A673 (cell line): ENCODE data around the gene SIK2. TPM values are rescaled to one million over a fixed set of nuclear protein-coding genes. Genes with fewer than 3 reads are reported as not detected.
A peak's percentile ranks its signal among the peaks of the same experiment; 100 is the strongest.

ENCODE experiments used
- BruUV-seq: library from RNA; stranded (reverse); fragments of 400-500 nt; replicated peaks from 2 replicates; lab custom pipeline; 2021; lab: Mats Ljungman, UMichigan
- CTCF ChIA-PET: fragments of 300-600 bp; sonication (Branson Sonifier 250); formaldehyde crosslinking; loops from one replicate; lab custom pipeline; 2022; ENCODE audit warnings: antibody characterized with exemption; lab: Charles Lee
- POLR2A ChIA-PET: fragments of 300-600 bp; sonication (Branson Sonifier 250); formaldehyde crosslinking; loops from one replicate; lab custom pipeline; 2022; ENCODE audit warnings: antibody characterized with exemption; ENCODE audit not compliant: low non-redundant PET; lab: Charles Lee
- DNase-seq: peaks from one replicate; pipeline ENCODE4 v3.0.0-alpha.2; 2015; ENCODE audit warnings: low spot score
- H3K27ac ChIP-seq: fragments of 200-600 bp; sonication (generic); 2 replicates; pipeline ENCODE4 v1.5.1; 2016; ENCODE audit warnings: mixed run types, low read depth, mild to moderate bottlenecking, mixed read lengths, antibody characterized with exemption, low read length; ENCODE audit not compliant: poor library complexity, severe bottlenecking
- H3K27me3 ChIP-seq: fragments of 200-600 bp; sonication (generic); replicated peaks from 2 replicates; pipeline ENCODE4 v1.6.1; 2017; ENCODE audit warnings: mixed run types, low read depth, mild to moderate bottlenecking, mixed read lengths, antibody characterized with exemption, low read length; ENCODE audit not compliant: insufficient read depth, poor library complexity
- H3K36me3 ChIP-seq: fragments of 200-600 bp; sonication (generic); 2 replicates; pipeline ENCODE4 v1.6.1; 2016; ENCODE audit warnings: mixed run types, mild to moderate bottlenecking, mixed read lengths, antibody characterized with exemption, low read length; ENCODE audit not compliant: insufficient read depth, poor library complexity, severe bottlenecking
- H3K4me1 ChIP-seq: fragments of 200-600 bp; sonication (generic); 2 replicates; pipeline ENCODE4 v1.6.1; 2017; ENCODE audit warnings: mixed run types, mild to moderate bottlenecking, mixed read lengths, antibody characterized with exemption, low read length; ENCODE audit not compliant: insufficient read depth, poor library complexity, severe bottlenecking
- H3K4me3 ChIP-seq: fragments of 200-600 bp; sonication (generic); 2 replicates; pipeline ENCODE4 v1.5.1; 2016; ENCODE audit warnings: low read depth, mixed run types, mild to moderate bottlenecking, mixed read lengths, low read length; ENCODE audit not compliant: poor library complexity, severe bottlenecking
- H3K9me3 ChIP-seq: fragments of 200-600 bp; sonication (generic); 2 replicates; pipeline ENCODE4 v1.6.1; 2016; ENCODE audit warnings: mixed run types, low read depth, mild to moderate bottlenecking, mixed read lengths, antibody characterized with exemption, low read length; ENCODE audit not compliant: poor library complexity, severe bottlenecking
- CTCF ChIP-seq: fragments of 300-800, 200-600 bp; sonication (generic); conservative IDR thresholded peaks from 2 replicates; pipeline ENCODE4 v1.5.1; 2017; ENCODE audit warnings: low read depth, mild to moderate bottlenecking, antibody characterized with exemption, low read length, moderate library complexity, mixed read lengths
- EZH2 ChIP-seq: fragments of 200-600 bp; sonication (generic); IDR thresholded peaks from 2 replicates; pipeline ENCODE4 v1.6.1; 2017; ENCODE audit warnings: borderline replicate concordance, low read depth, mild to moderate bottlenecking, mixed read lengths, antibody characterized with exemption, low read length; ENCODE audit not compliant: poor library complexity, severe bottlenecking
- intact Hi-C: fragments of 100-400 bp; cut with micrococcal nuclease; formaldehyde crosslinking; loops from one replicate; pipeline ENCODE4 v1.10.0; 2022; ENCODE audit not compliant: unreplicated experiment
- total RNA-seq: library from RNA; stranded (reverse); gene quantifications from 2 replicates; pipeline ENCODE4 v1.2.3, GENCODE V29; 2021

SIK2 gene
- total RNA-seq, 1 experiment from 2014 or later = 18.7 TPM

GRCh38 chr11:111733611-111734088 is 131.4 kb downstream of the SIK2 start:
- Histone ChIP-seq H3K27ac (no peak overlapping the region), H3K4me3 (no peak overlapping the region), H3K27me3 (no peaks in the 10 kb centered on the region), H3K36me3 (peaks cover 4% of the 10 kb centered on the region), H3K9me3 (no peaks in the 10 kb centered on the region), H3K4me1 (peaks cover 14% of the 10 kb centered on the region)
- TF ChIP-seq EZH2 = no peak
- TF ChIP-seq CTCF = no peak
- ChIA-PET CTCF (no interaction called here), POLR2A (interaction anchor here (0.7 kb wide), 1 partner anchor 35 kb away, joined by 3 read pairs; no protein-coding TSS in a partner anchor)
- DNase-seq = no peak
- BruUV-seq = no TSS peak
- intact Hi-C loops = no loop called here

- no TSS peak for BruUV-seq
- peaks cover 14% of the 10 kb centered on the region for H3K4me1 ChIP-seq
- ChIA-PET POLR2A (no interaction called here), CTCF (no interaction called here)
- no peaks in the 10 kb centered on the region for H3K27me3 ChIP-seq
- DNase-seq = no peak
- H3K27ac ChIP-seq = peak overlapping the region; percentile 64
- intact Hi-C loops = no loop called here
- H3K36me3 ChIP-seq = peaks cover 8% of the 10 kb centered on the region
- no peak for TF ChIP-seq CTCF
- no peak for TF ChIP-seq EZH2
- no peak overlapping the region for H3K4me3 ChIP-seq
- H3K9me3 ChIP-seq = no peaks in the 10 kb centered on the region
Measured at GRCh38 chr11:111734101-111734953, 132.1 kb downstream of the SIK2 start.

- Histone ChIP-seq H3K36me3 (peaks cover 8% of the 10 kb centered on the region), H3K9me3 (no peaks in the 10 kb centered on the region), H3K4me3 (no peak overlapping the region), H3K27me3 (no peaks in the 10 kb centered on the region), H3K27ac (peak overlapping the region; percentile 64), H3K4me1 (peaks cover 14% of the 10 kb centered on the region)
- TF ChIP-seq EZH2 (no peak), CTCF (no peak)
- DNase-seq = no peak
- CTCF ChIA-PET = no interaction called here
- intact Hi-C loops = no loop called here
- POLR2A ChIA-PET = no interaction called here
- no TSS peak for BruUV-seq
Measured at GRCh38 chr11:111734954-111735261, 132.7 kb downstream of the SIK2 start.
